ENCODE data around the gene PSAPL1.

GRCh38 chr4:7459471-7459870 is 24.7 kb upstream of the PSAPL1 start:
- TF ChIP-seq CTCF (IDR thresholded peaks at IDR 0.05; ENCODE audit: poor library complexity, severe bottlenecking) (no peak), SMC3 (conservative IDR thresholded peaks at IDR 0.05; ENCODE audit: poor library complexity) (no peak), EZH2 (IDR thresholded peaks at IDR 0.05; ENCODE audit: borderline replicate concordance, insufficient read depth, low read length, poor library complexity, severe bottlenecking) (no peak), RAD21 (conservative IDR thresholded peaks at IDR 0.05) (no peak), EP300 (conservative IDR thresholded peaks at IDR 0.05; ENCODE audit: poor library complexity, severe bottlenecking) (no peak)
